Type B pancreatic cell (in vitro differentiated cells): ENCODE measurements around the gene TBCE. TPM values are rescaled to one million over a fixed set of nuclear protein-coding genes. Genes with fewer than 3 reads are reported as not detected.

Experiments
- DNase-seq: peaks from one replicate; pipeline ENCODE4 v3.0.0; 2021; ENCODE audit warnings: mixed read lengths; ENCODE audit not compliant: unreplicated experiment; ENCODE audit errors: extremely low spot score
- H3K27ac Mint-ChIP-seq: 2 replicates; pipeline ENCODE4 v1.8.0; 2021; ENCODE audit warnings: mild to moderate bottlenecking, mixed read lengths
- H3K27me3 Mint-ChIP-seq: 2 replicates; pipeline ENCODE4 v1.8.0; 2021; ENCODE audit warnings: mixed read lengths
- H3K36me3 Mint-ChIP-seq: 2 replicates; pipeline ENCODE4 v1.8.0; 2021; ENCODE audit warnings: mixed read lengths
- H3K4me1 Mint-ChIP-seq: one replicate; pipeline ENCODE4 v1.8.0; 2021; ENCODE audit warnings: mixed read lengths; ENCODE audit not compliant: unreplicated experiment
- H3K4me3 Mint-ChIP-seq: 2 replicates; pipeline ENCODE4 v1.8.0; 2021; ENCODE audit warnings: mild to moderate bottlenecking, mixed read lengths
- H3K9me3 Mint-ChIP-seq: 2 replicates; pipeline ENCODE4 v1.8.0; 2021; ENCODE audit warnings: mixed read lengths
- CTCF ChIP-seq: fragments of 200-600 bp; sonication (generic); conservative IDR thresholded peaks from 2 replicates; pipeline ENCODE4 v1.5.0; 2021; ENCODE audit warnings: antibody characterized with exemption, mild to moderate bottlenecking
- total RNA-seq: library from RNA; stranded (reverse); gene quantifications from 2 replicates; pipeline ENCODE4 v1.2.1, GENCODE V29; 2021; ENCODE audit warnings: low replicate concordance

TBCE gene
- total RNA-seq, 1 donor from 2014 or later, result 30.3 TPM

DNA sequence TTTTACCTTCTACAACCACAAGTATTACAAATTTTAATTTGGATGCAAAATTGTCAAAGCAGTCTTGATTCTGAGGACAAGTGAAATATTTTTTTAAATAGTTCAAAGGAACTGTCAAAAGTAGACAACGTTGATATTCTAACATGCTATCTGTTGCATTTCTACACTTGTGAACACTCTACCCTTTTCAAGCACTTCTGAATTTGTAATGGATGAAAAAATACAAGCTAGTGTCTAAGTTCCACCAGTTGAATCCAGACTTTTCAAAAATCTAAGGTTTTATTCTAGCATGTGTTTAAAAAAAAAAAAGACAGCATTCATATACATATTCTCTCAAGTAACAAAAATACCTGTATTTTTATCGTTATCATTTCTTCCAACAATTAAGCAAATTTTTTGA lies 41.4 kb upstream of the TBCE start:
- peaks cover 13% of the 10 kb centered on the region for H3K36me3 Mint-ChIP-seq
- peak overlapping the region; percentile 96 for H3K4me3 Mint-ChIP-seq
- no peaks in the 10 kb centered on the region for H3K9me3 Mint-ChIP-seq
- H3K4me1 Mint-ChIP-seq, result peaks cover 23% of the 10 kb centered on the region
- no peak for DNase-seq
- no peaks in the 10 kb centered on the region for H3K27me3 Mint-ChIP-seq
- no peak for TF ChIP-seq CTCF
- peak overlapping the region; percentile 94 for H3K27ac Mint-ChIP-seq

- H3K4me3 Mint-ChIP-seq, result peak overlapping the region; percentile 96
- TF ChIP-seq CTCF, result no peak
- H3K4me1 Mint-ChIP-seq, result peaks cover 27% of the 10 kb centered on the region
- peak overlapping the region; percentile 94 for H3K27ac Mint-ChIP-seq
- H3K36me3 Mint-ChIP-seq, result peaks cover 12% of the 10 kb centered on the region
- no peaks in the 10 kb centered on the region for H3K27me3 Mint-ChIP-seq
- DNase-seq, result peak; percentile 73
- H3K9me3 Mint-ChIP-seq, result no peaks in the 10 kb centered on the region
Measured at GRCh38 chr1:235326719-235327558, 40.3 kb upstream of the TBCE start.

- Mint-ChIP-seq H3K9me3 (no peaks in the 10 kb centered on the region), H3K4me3 (peak within 1 kb of the TSS; percentile 96), H3K36me3 (peaks cover 5% of the 10 kb centered on the region), H3K27ac (peak within 1 kb of the TSS; percentile 94), H3K4me1 (peaks cover 32% of the 10 kb centered on the region), H3K27me3 (no peaks in the 10 kb centered on the region)
- no peak for TF ChIP-seq CTCF
- DNase-seq, result peak; percentile 82
Measured at GRCh38 chr1:235327559-235328270, 39.5 kb upstream of the TBCE start, which contains the start of gene ARID4B. ARID4B (minus strand) TSS chr1:235328179; CDS start chr1:235326919, 1,260 bp downstream.

DNA sequence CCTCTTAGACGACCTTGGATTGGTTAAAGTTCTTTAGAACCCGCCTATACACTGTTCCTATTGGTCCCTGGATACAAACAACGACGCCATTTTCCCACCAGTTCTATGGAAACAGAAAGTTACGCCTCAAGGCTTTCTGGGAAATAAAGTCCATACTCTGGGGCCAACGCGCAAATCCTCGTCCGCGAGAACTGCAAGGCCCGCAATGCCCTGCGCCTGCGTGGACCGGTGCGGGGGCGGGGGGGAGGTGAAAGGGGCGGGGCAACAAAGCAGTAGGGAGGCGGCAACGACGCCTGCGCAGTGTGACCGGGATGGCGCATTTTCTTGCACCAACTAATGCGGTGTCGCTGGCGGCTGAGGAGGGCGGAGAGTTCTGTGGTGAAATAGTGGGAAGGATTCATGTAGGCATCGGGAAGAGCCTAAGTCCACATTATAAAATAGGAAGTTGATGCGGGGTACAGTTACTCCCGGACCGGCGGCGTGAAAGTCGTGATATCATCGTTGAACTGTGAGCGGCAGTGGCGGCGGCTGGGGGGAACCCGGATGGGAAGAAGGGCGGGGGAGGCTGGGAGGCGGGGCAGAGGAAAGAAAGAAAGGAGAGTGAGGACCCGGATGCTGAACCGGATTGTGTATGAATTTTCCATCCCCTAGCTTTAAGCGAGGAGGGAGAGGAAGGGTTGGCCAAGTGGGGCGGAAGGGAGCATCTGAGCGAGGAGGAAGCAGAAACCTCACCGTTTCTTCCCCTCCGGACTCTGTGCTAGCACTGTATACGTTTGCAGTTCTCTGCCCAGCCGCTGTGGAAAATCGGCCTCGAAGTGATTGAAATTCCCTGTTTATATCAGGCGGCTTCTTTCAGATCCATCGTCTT lies 38.7 kb upstream of the TBCE start, which contains the start of gene GGPS1:
Gene GGPS1 (plus strand): TSS at position 300 of the 868 bp plus-strand sequence. CDS start 6,695 bp downstream, outside the sequence.
- Mint-ChIP-seq H3K4me3 (no peak within 1 kb of the TSS), H3K27me3 (no peaks in the 10 kb centered on the region), H3K36me3 (peaks cover 5% of the 10 kb centered on the region), H3K9me3 (no peaks in the 10 kb centered on the region), H3K4me1 (peaks cover 32% of the 10 kb centered on the region), H3K27ac (no peak within 1 kb of the TSS)
- peak; percentile 98 for DNase-seq
- peak; percentile 55 for TF ChIP-seq CTCF
